H1 (cell line): Measurements from ENCODE around the gene RTP2. TPM values are rescaled to one million over a fixed set of nuclear protein-coding genes. Genes with fewer than 3 reads are reported as not detected.
A peak's percentile ranks its signal among the peaks of the same experiment; 100 is the strongest.

ENCODE experiments used
- CTCF ChIA-PET: fragments of 300-600 bp; sonication (Branson Sonifier 250); formaldehyde crosslinking; loops from one replicate; lab custom pipeline; 2021; ENCODE audit not compliant: partially characterized antibody; lab: Charles Lee
- POLR2A ChIA-PET: fragments of 300-600 bp; sonication (Branson Sonifier 250); formaldehyde crosslinking; loops from one replicate; lab custom pipeline; 2021; ENCODE audit warnings: inconsistent platforms; ENCODE audit not compliant: partially characterized antibody; lab: Charles Lee
- DNase-seq, 2 experiments: peaks; one replicate each; pipeline versions ENCODE4 v3.0.0 to v3.0.0-alpha.2; 2010 to 2022; ENCODE audit warnings: low spot score in 2 of 2, low read depth in 1 of 2, mixed read lengths in 1 of 2
- FAIRE-seq: peaks from 2 replicates; lab custom pipeline; 2011; peaks lifted over from hg19 to GRCh38; lab: Jason Lieb, UNC
- H2AFZ ChIP-seq: 2 replicates; pipeline ENCODE4 v1.8.1; 2012; ENCODE audit warnings: low read length, inconsistent platforms
- H2AK5ac ChIP-seq: 2 replicates; pipeline ENCODE4 v1.6.1; 2013; ENCODE audit warnings: low read depth, low read length
- H2BK120ac ChIP-seq: replicated peaks from 2 replicates; pipeline ENCODE3; 2013; ENCODE audit warnings: low read depth, low read length, inconsistent platforms
- H2BK12ac ChIP-seq: 2 replicates; pipeline ENCODE4 v1.6.1; 2013; ENCODE audit warnings: low read depth, low read length
- H2BK15ac ChIP-seq: 2 replicates; pipeline ENCODE4 v1.6.1; 2013; ENCODE audit warnings: low read length
- H2BK20ac ChIP-seq: 2 replicates; pipeline ENCODE4 v1.6.1; 2013; ENCODE audit warnings: low read length
- H2BK5ac ChIP-seq: 2 replicates; pipeline ENCODE4 v1.6.1; 2013; ENCODE audit warnings: low read depth, low read length
- H3K14ac ChIP-seq: 2 replicates; pipeline ENCODE4 v1.6.1; 2013; ENCODE audit warnings: inconsistent platforms; ENCODE audit not compliant: insufficient read length
- H3K18ac ChIP-seq: 2 replicates; pipeline ENCODE4 v1.6.1; 2013; ENCODE audit warnings: low read length; ENCODE audit errors: extremely low read depth
- H3K23ac ChIP-seq: 2 replicates; pipeline ENCODE4 v1.6.1; 2013; ENCODE audit warnings: inconsistent platforms; ENCODE audit not compliant: insufficient read length
- H3K23me2 ChIP-seq: 2 replicates; pipeline ENCODE4 v1.6.1; 2013; ENCODE audit warnings: low read depth, low read length
- H3K27ac ChIP-seq: 2 replicates; pipeline ENCODE4 v1.6.1; 2011; ENCODE audit warnings: low read depth, low read length, inconsistent platforms
- H3K27me3 ChIP-seq, 4 experiments: replicated peaks in 1 of 4; 1 replicate in 1 of 4; 2 replicates in 3 of 4; pipeline versions ENCODE4 v1.6.1 to v1.8.1; 2011 to 2013; ENCODE audit warnings: low read length in 3 of 4, mild to moderate bottlenecking in 3 of 4, inconsistent platforms in 2 of 4, mixed read lengths in 2 of 4, moderate library complexity in 1 of 4; ENCODE audit not compliant: control insufficient read depth in 3 of 4, insufficient read depth in 3 of 4; ENCODE audit errors: extremely low read depth in 1 of 4
- H3K36me3 ChIP-seq, 4 experiments: 2 replicates each; pipeline versions ENCODE4 v1.6.1 to v1.8.1; 2011 to 2013; ENCODE audit warnings: mild to moderate bottlenecking in 4 of 4, low read length in 3 of 4, moderate library complexity in 2 of 4, control low read depth in 1 of 4, inconsistent platforms in 1 of 4; ENCODE audit not compliant: insufficient read depth in 4 of 4, control insufficient read depth in 2 of 4
- H3K4ac ChIP-seq: replicated peaks from 2 replicates; pipeline ENCODE3; 2013; ENCODE audit warnings: low read length, low read depth, mixed read lengths, inconsistent platforms; ENCODE audit not compliant: insufficient read length
- H3K4me1 ChIP-seq, 4 experiments: replicated peaks in 1 of 4; 1 replicate in 1 of 4; 2 replicates in 3 of 4; pipeline versions ENCODE4 v1.6.1 to v1.8.1; 2011 to 2013; ENCODE audit warnings: low read length in 3 of 4, inconsistent platforms in 2 of 4, mixed read lengths in 1 of 4; ENCODE audit not compliant: insufficient read depth in 4 of 4, control insufficient read depth in 3 of 4
- H3K4me2 ChIP-seq, 2 experiments: 2 replicates each; pipeline versions ENCODE4 v1.6.1 to v1.8.1; 2011 to 2013; ENCODE audit warnings: low read depth in 2 of 2, low read length in 2 of 2, control low read depth in 1 of 2, inconsistent platforms in 1 of 2, mild to moderate bottlenecking in 1 of 2; ENCODE audit not compliant: insufficient read depth in 1 of 2
- H3K4me3 ChIP-seq, 4 experiments: fragments of 200-600, 300-600 bp in 1 of 4; sonication (generic), shearing (Covaris generic), sonication (Bioruptor Twin) in 1 of 4; 2 replicates each; pipeline versions ENCODE4 v1.5.1 to v1.8.1; 2011 to 2016; ENCODE audit warnings: low read length in 4 of 4, low read depth in 3 of 4, control low read depth in 2 of 4, inconsistent platforms in 2 of 4, mild to moderate bottlenecking in 2 of 4, mixed read lengths in 1 of 4, moderate library complexity in 1 of 4; ENCODE audit not compliant: insufficient read depth in 2 of 4; ENCODE audit errors: extremely low read depth in 1 of 4
- H3K56ac ChIP-seq: replicated peaks from 2 replicates; pipeline ENCODE3; 2013; ENCODE audit warnings: low read depth, mild to moderate bottlenecking, mixed read lengths, low read length, inconsistent platforms; ENCODE audit not compliant: insufficient read length
- H3K79me1 ChIP-seq: 2 replicates; pipeline ENCODE4 v1.6.1; 2013; ENCODE audit warnings: low read depth, low read length, control low read depth
- H3K79me2 ChIP-seq, 2 experiments: 2 replicates each; pipeline versions ENCODE4 v1.6.1 to v1.8.1; 2012 to 2013; ENCODE audit warnings: low read length in 2 of 2, mild to moderate bottlenecking in 2 of 2, inconsistent platforms in 1 of 2; ENCODE audit not compliant: insufficient read depth in 2 of 2, control insufficient read depth in 1 of 2
- H3K9ac ChIP-seq, 4 experiments: replicated peaks in 1 of 4; 1 replicate in 1 of 4; 2 replicates in 3 of 4; pipeline versions ENCODE4 v1.6.1 to v1.8.1; 2011 to 2013; ENCODE audit warnings: low read depth in 3 of 4, low read length in 3 of 4, control low read depth in 2 of 4, mild to moderate bottlenecking in 2 of 4, moderate library complexity in 2 of 4, inconsistent platforms in 1 of 4; ENCODE audit errors: extremely low read depth in 1 of 4
- H3K9me3 ChIP-seq, 2 experiments: 2 replicates each; pipeline versions ENCODE4 v1.6.1 to v1.8.1; 2012 to 2013; ENCODE audit warnings: mild to moderate bottlenecking in 2 of 2, moderate library complexity in 2 of 2, control low read depth in 1 of 2, inconsistent platforms in 1 of 2, low read depth in 1 of 2, low read length in 1 of 2, mixed read lengths in 1 of 2; ENCODE audit not compliant: insufficient read depth in 2 of 2
- H4K20me1 ChIP-seq, 2 experiments: replicated peaks in 1 of 2; 2 replicates each; pipeline versions ENCODE3 to v1.8.1; 2011 to 2013; ENCODE audit warnings: inconsistent platforms in 2 of 2, low read length in 2 of 2, mild to moderate bottlenecking in 1 of 2; ENCODE audit not compliant: insufficient read depth in 2 of 2, control insufficient read depth in 1 of 2
- H4K5ac ChIP-seq: 2 replicates; pipeline ENCODE4 v1.6.1; 2013; ENCODE audit warnings: low read length, low read depth, mixed read lengths, inconsistent platforms; ENCODE audit not compliant: insufficient read length
- H4K8ac ChIP-seq: 2 replicates; pipeline ENCODE4 v1.8.0; 2013; ENCODE audit warnings: mild to moderate bottlenecking, moderate library complexity, low read length, inconsistent platforms; ENCODE audit not compliant: insufficient read depth; ENCODE audit errors: extremely low read depth
- H4K91ac ChIP-seq: replicated peaks from 2 replicates; pipeline ENCODE3; 2013; ENCODE audit warnings: low read length, mixed read lengths, inconsistent platforms; ENCODE audit not compliant: insufficient read length
- CBX5 ChIP-seq: fragments of 300-800, 300-1000 bp; sonication (generic); IDR thresholded peaks from 2 replicates; pipeline ENCODE4 v1.7.1; 2016; ENCODE audit warnings: antibody characterized with exemption, low read length, low read depth
- CHD1 ChIP-seq: IDR thresholded peaks from 2 replicates; pipeline ENCODE4 v1.6.1; 2012; ENCODE audit warnings: low read depth, low read length, improper control_type of control experiment
- EGR1 ChIP-seq: IDR thresholded peaks from 2 replicates; pipeline ENCODE4 v1.6.1; 2011; ENCODE audit warnings: low read depth, low read length, borderline replicate concordance
- EP300 ChIP-seq, 2 experiments: IDR thresholded peaks; 1 replicate in 1 of 2; 2 replicates in 1 of 2; pipeline ENCODE4 v1.6.1; 2011 to 2012; ENCODE audit warnings: low read depth in 2 of 2, low read length in 2 of 2, mild to moderate bottlenecking in 2 of 2, borderline replicate concordance in 1 of 2, inconsistent platforms in 1 of 2, moderate library complexity in 1 of 2
- GABPA ChIP-seq: IDR thresholded peaks from 2 replicates; pipeline ENCODE4 v1.6.1; 2011; ENCODE audit warnings: mild to moderate bottlenecking, low read length, moderate library complexity, borderline replicate concordance; ENCODE audit not compliant: insufficient read depth
- HDAC6 ChIP-seq: IDR thresholded peaks from one replicate; pipeline ENCODE4 v1.7.1; 2012; ENCODE audit warnings: low read depth, mild to moderate bottlenecking, inconsistent platforms, low read length, moderate library complexity
- POLR2A ChIP-seq, 2 experiments: IDR thresholded peaks; 1 replicate in 1 of 2; 2 replicates in 1 of 2; pipeline ENCODE4 v1.6.1; 2011; ENCODE audit warnings: low read depth in 2 of 2, low read length in 2 of 2, mild to moderate bottlenecking in 2 of 2; ENCODE audit errors: control extremely low read depth in 1 of 2
- RBBP5 ChIP-seq: IDR thresholded peaks from 2 replicates; pipeline ENCODE4 v1.7.1; 2012; ENCODE audit warnings: low read depth, mild to moderate bottlenecking, inconsistent platforms, low read length, moderate library complexity, borderline replicate concordance
- RFX5 ChIP-seq: IDR thresholded peaks from 2 replicates; pipeline ENCODE4 v1.6.1; 2011; ENCODE audit warnings: low read depth, low read length, improper control_type of control experiment, borderline replicate concordance
- RNF2 ChIP-seq: fragments of 200-900, 300-1000 bp; sonication (generic); IDR thresholded peaks from 2 replicates; pipeline ENCODE4 v1.7.1; 2016; ENCODE audit warnings: borderline replicate concordance, low read depth, mild to moderate bottlenecking, antibody characterized with exemption, low read length; ENCODE audit not compliant: poor library complexity, severe bottlenecking; ENCODE audit errors: missing control alignments
- SRF ChIP-seq: IDR thresholded peaks from 2 replicates; pipeline ENCODE4 v1.6.1; 2011; ENCODE audit warnings: mild to moderate bottlenecking, low read depth, low read length, moderate library complexity
- TAF1 ChIP-seq: IDR thresholded peaks from 2 replicates; pipeline ENCODE4 v1.6.1; 2011; ENCODE audit warnings: mild to moderate bottlenecking, low read depth, low read length
- TEAD4 ChIP-seq: IDR thresholded peaks from 2 replicates; pipeline ENCODE4 v1.6.1; 2012; ENCODE audit warnings: low read depth, low read length, inconsistent platforms, mixed read lengths
- YY1 ChIP-seq: IDR thresholded peaks from 2 replicates; pipeline ENCODE4 v1.6.1; 2011; ENCODE audit warnings: low read depth, mild to moderate bottlenecking, low read length
- WGBS, 2 experiments: shearing (Covaris generic) in 1 of 2; methylation state at CpG; one replicate each; pipeline versions ENCODE4 v1.1.6 to v1.1.7; 2013 to 2015; ENCODE audit warnings: low lambda C conversion rate in 2 of 2, mixed read lengths in 2 of 2, inconsistent platforms in 1 of 2, low coverage in 1 of 2, missing lambda C conversion rate in 1 of 2; ENCODE audit not compliant: insufficient replicate concordance in 2 of 2, insufficient coverage in 1 of 2, insufficient read length in 1 of 2; ENCODE audit errors: extremely low coverage in 1 of 2, missing lambda C conversion rate in 1 of 2; 5-methylcytosine and 5-hydroxymethylcytosine counted together
- polyA plus RNA-seq, 7 experiments: library from polyadenylated mRNA; depleted of rRNA in 3 of 7; stranded (reverse) in 5 of 7; unstranded in 2 of 7; fragments of >200 nt in 5 of 7; fragments of 200-250 nt in 2 of 7; gene quantifications; 1 replicate in 5 of 7; 2 replicates in 1 of 7; 4 replicates in 1 of 7; pipeline versions ENCODE4 v1.2.1 to v1.2.3, GENCODE V29; 2011 to 2013; ENCODE audit warnings: missing spikeins in 2 of 7, mixed read lengths in 2 of 7
- total RNA-seq: library from RNA; stranded (reverse); fragmentation: NEBNext Ultra II Directional; extraction: Animal tissue kit (Norgen Biotek cat#: 25700); gene quantifications from 2 replicates; pipeline ENCODE4 v1.2.1, GENCODE V29; 2021

Gene RTP2
- total and polyA plus RNA-seq, 2 of the 8 experiments (the other 6 are each of a cell fraction or from before 2014, with no cell fraction given), result not detected

- no peak overlapping the region for H3K4ac ChIP-seq
- no peaks in the 10 kb centered on the region for H3K79me1 ChIP-seq
- H2BK120ac ChIP-seq, result no peak overlapping the region
- no peak overlapping the region for H3K4me2 ChIP-seq
- no peak overlapping the region for H2BK5ac ChIP-seq
- H4K5ac ChIP-seq, result no peak overlapping the region
- 92% methylated on average over 8 of the region's 8 CpGs; no CpG with 5 or more reads in 1 of the 2 experiments for WGBS, 2 experiments
- no peak overlapping the region for H3K27ac ChIP-seq
- H2AFZ ChIP-seq, result no peak overlapping the region
- no peak overlapping the region for H3K4me3 ChIP-seq
- no peak overlapping the region for H4K91ac ChIP-seq
- DNase-seq (no peak), FAIRE-seq (no peak)
- ChIA-PET CTCF (interaction anchor here (0.6 to 23.0 kb wide), 11 partner anchors 11 to 1239 kb away, joined by 3 to 280 read pairs (median 5); no protein-coding TSS in a partner anchor), POLR2A (no interaction called here)
- H2BK20ac ChIP-seq, result 0 out of 2 replicates have a peak overlapping the region, but pooled peaks have one; percentile 3
- H3K9me3 ChIP-seq, result no peaks in the 10 kb centered on the region
- H3K56ac ChIP-seq, result no peak overlapping the region
- no peaks in the 10 kb centered on the region for H3K79me2 ChIP-seq
- no peak overlapping the region for H3K23ac ChIP-seq
- no peak overlapping the region for H2AK5ac ChIP-seq
- no peak overlapping the region for H3K9ac ChIP-seq
- no peak overlapping the region for H2BK12ac ChIP-seq
- no peaks in the 10 kb centered on the region for H3K27me3 ChIP-seq
- H2BK15ac ChIP-seq, result no peak overlapping the region
- no peaks in the 10 kb centered on the region for H4K20me1 ChIP-seq
- no peak overlapping the region for H3K18ac ChIP-seq
- no peak overlapping the region for H4K8ac ChIP-seq
- H3K14ac ChIP-seq, result no peak overlapping the region
- peaks cover 0 to 13% (median 4%) of the 10 kb centered on the region in 4 experiments; a peak in 6 of 7 replicates for H3K4me1 ChIP-seq
- peaks cover 2 to 33% (median 10%) of the 10 kb centered on the region in 4 experiments; a peak in 6 of 8 replicates for H3K36me3 ChIP-seq
- H3K23me2 ChIP-seq, result no peaks in the 10 kb centered on the region
- no peak for TF ChIP-seq RNF2
- TF ChIP-seq HDAC6, result no peak
- no peak for TF ChIP-seq TEAD4
- TF ChIP-seq EGR1, result no peak
- no peak for TF ChIP-seq CHD1
- no peak for TF ChIP-seq SRF
- no peak for TF ChIP-seq TAF1
- TF ChIP-seq CBX5, result no peak
- TF ChIP-seq RFX5, result no peak
- TF ChIP-seq YY1, result no peak
- no peak for TF ChIP-seq EP300 (IDR thresholded peaks at IDR 0.05; ENCODE audit: borderline replicate concordance in 1 of 2, low read depth in 2 of 2, low read length in 2 of 2)
- TF ChIP-seq POLR2A (IDR thresholded peaks at IDR 0.05; ENCODE audit: control extremely low read depth in 1 of 2, low read depth in 2 of 2, low read length in 2 of 2), result no peak
- no peak for TF ChIP-seq GABPA
- TF ChIP-seq RBBP5, result no peak
These were observed 18.7 kb upstream of the RTP2 start for GRCh38 chr3:187721055-187721454.
